ENCODE measurements around the gene CBR3.

DNA sequence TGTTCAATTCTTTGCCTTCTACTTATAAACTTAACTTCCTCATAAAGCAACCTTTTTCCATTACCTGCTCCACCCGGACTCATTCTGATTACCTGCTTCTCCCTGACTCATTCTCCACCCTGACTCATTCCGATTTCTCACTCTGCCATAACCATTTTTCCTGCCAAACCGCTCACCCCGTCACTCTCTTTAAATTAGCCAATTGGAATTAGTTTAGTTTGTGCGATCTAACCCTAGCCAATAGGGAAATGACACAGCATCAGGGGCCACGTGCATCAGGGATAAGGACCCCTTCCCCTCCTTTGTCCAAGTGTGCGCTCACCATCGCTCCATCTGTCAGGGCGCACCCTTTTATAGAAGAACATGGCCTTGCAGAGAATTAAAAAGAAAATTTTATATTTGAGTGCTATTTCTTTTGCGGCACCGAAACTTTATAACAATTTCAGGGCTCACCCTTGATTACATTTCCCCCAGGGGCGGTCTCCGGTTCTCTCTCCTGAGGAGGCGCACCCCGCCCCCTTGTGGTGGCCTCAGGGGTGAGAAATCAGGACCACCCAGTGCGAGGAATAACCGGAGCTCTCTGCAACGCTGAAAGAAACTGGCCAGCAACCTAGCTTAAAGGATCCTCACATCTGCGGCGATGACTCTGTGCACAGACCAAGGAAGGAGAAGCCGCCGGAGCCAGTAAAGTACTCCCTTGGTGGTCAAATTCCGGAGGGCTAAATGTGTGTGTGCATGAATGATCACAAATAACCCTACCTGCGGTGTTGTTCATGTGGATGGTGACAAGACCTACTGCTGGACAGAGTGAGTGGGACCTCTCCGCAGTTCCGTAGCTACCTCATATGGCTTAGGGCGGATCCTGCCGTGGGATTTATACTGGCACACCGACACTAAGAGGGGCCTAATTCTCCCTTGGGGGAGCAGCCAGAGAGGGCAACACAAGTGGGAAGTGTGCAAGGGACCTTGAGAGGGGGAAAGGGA, 30.3 kb upstream of the CBR3 start:
- TF ChIP-seq EZH2 (IDR thresholded peaks at IDR 0.05) (no peak), POLR2AphosphoS5 (IDR thresholded peaks at IDR 0.05; ENCODE audit: borderline replicate concordance, low read depth, low read length) (no peak)
